Measurements from ENCODE around the gene LRP1B. TPM values are rescaled to one million over a fixed set of nuclear protein-coding genes. Genes with fewer than 3 reads are reported as not detected.

The LRP1B gene
- total RNA-seq, 1 donor from 2014 or later, result 0.25 TPM

DNA sequence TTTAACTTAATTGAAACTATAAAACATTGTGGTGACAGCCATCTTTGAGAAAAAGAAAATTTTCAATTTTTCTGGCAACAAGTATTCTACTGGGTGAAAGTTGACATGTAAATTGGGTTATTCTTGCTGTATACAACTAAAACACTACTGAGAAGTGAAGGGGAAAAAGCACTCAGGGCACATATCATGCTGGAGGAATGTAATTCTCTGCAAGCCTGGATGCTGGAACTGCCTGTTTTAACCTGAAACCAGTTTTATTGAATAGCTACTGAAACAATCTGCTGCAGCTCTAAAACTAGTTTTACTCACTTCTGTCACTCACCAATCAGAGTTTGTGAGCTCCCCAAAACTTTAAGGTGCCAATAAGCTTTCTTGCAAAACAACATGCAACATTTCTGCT is 1136.0 kb downstream of the LRP1B start:
- Mint-ChIP-seq H3K27me3 (ENCODE audit: low read depth) (no peaks in the 10 kb centered on the region), H3K4me3 (ENCODE audit: unreplicated experiment) (no peak overlapping the region), H3K9me3 (ENCODE audit: low read depth) (no peaks in the 10 kb centered on the region), H3K36me3 (ENCODE audit: low read depth) (no peaks in the 10 kb centered on the region), H3K27ac (ENCODE audit: unreplicated experiment) (no peak overlapping the region), H3K4me1 (ENCODE audit: low read depth) (peaks cover 34% of the 10 kb centered on the region)
- TF ChIP-seq, protein P1, sequence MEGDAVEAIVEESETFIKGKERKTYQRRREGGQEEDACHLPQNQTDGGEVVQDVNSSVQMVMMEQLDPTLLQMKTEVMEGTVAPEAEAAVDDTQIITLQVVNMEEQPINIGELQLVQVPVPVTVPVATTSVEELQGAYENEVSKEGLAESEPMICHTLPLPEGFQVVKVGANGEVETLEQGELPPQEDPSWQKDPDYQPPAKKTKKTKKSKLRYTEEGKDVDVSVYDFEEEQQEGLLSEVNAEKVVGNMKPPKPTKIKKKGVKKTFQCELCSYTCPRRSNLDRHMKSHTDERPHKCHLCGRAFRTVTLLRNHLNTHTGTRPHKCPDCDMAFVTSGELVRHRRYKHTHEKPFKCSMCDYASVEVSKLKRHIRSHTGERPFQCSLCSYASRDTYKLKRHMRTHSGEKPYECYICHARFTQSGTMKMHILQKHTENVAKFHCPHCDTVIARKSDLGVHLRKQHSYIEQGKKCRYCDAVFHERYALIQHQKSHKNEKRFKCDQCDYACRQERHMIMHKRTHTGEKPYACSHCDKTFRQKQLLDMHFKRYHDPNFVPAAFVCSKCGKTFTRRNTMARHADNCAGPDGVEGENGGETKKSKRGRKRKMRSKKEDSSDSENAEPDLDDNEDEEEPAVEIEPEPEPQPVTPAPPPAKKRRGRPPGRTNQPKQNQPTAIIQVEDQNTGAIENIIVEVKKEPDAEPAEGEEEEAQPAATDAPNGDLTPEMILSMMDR (IDR thresholded peaks at IDR 0.05), result no peak
- DNase-seq (ENCODE audit: low spot score), result no peak

DNA sequence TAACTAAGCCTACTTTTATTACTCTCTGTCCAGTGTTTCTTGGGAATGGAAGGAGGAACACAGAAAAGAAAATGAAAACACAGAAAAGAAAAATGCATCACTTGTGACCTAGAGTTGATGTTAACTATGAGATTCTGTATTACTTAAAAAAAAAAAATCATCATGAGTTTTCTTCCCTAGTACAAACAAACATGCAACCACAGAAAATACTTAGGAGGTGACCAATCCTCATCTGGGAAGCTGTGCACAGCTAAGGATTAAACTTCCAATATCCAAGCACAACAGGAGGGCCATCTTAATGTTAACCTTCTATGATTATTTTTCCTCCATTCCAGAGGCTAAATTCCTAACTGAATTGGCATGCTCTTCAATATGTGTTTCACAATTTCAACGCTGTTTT is 1140.4 kb downstream of the LRP1B start:
- no peak overlapping the region for H3K4me3 Mint-ChIP-seq (ENCODE audit: unreplicated experiment)
- no peaks in the 10 kb centered on the region for H3K36me3 Mint-ChIP-seq (ENCODE audit: low read depth)
- H3K4me1 Mint-ChIP-seq (ENCODE audit: low read depth), result peaks cover 15% of the 10 kb centered on the region
- TF ChIP-seq, protein P1 (IDR thresholded peaks at IDR 0.05), result no peak
- peak overlapping the region; percentile 28 for H3K27ac Mint-ChIP-seq (ENCODE audit: unreplicated experiment)
- no peaks in the 10 kb centered on the region for H3K27me3 Mint-ChIP-seq (ENCODE audit: low read depth)
- no peaks in the 10 kb centered on the region for H3K9me3 Mint-ChIP-seq (ENCODE audit: low read depth)
- no peak for DNase-seq (ENCODE audit: low spot score)

DNA sequence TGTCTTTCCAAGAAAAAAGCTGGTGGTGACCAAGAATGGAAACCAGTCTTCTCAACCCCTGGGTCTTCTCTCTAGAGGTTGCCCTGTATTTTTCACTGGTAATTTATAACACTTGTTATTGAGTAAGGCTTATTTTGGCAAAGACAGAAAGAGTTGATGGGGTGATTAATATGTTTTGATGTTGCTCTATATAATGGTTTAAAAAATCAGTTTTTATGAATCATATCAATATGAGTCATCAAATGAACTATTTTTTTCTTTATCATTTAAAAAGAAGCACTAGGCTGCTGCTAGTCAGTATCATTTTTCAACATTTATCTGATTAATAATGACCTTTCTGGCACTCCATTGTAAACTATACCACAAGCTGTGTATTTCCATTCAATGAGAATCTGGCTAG is 1142.2 kb downstream of the LRP1B start:
- TF ChIP-seq, protein P1 (IDR thresholded peaks at IDR 0.05), result no peak
- Mint-ChIP-seq H3K27me3 (ENCODE audit: low read depth) (no peaks in the 10 kb centered on the region), H3K4me1 (ENCODE audit: low read depth) (peaks cover 13% of the 10 kb centered on the region), H3K36me3 (ENCODE audit: low read depth) (no peaks in the 10 kb centered on the region), H3K27ac (ENCODE audit: unreplicated experiment) (no peak overlapping the region), H3K4me3 (ENCODE audit: unreplicated experiment) (no peak overlapping the region), H3K9me3 (ENCODE audit: low read depth) (no peaks in the 10 kb centered on the region)
- DNase-seq (ENCODE audit: low spot score), result no peak

DNA sequence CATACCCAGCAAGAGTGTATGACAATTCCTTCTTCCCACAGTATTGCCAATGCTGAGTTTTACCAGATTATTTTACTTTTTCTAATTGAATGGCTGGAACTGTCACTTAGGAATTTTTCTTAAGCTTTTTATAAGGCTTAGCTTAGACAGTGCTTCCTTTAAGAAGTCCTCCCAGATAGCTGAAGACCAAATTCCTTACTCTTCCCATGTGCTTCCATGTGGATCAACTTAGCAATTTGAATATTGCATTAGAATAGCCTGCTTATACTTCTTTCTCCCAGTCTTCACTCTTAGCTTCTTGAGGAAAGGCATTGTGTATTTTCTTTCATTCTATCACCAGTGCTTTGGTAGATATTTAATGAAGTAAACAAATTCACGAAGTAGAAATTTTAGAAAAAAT is 1144.4 kb downstream of the LRP1B start:
- no peak overlapping the region for H3K27ac Mint-ChIP-seq (ENCODE audit: unreplicated experiment)
- TF ChIP-seq, protein P1 (IDR thresholded peaks at IDR 0.05), result no peak
- H3K36me3 Mint-ChIP-seq (ENCODE audit: low read depth), result no peaks in the 10 kb centered on the region
- H3K4me1 Mint-ChIP-seq (ENCODE audit: low read depth), result peaks cover 8% of the 10 kb centered on the region
- DNase-seq (ENCODE audit: low spot score), result no peak
- H3K27me3 Mint-ChIP-seq (ENCODE audit: low read depth), result no peaks in the 10 kb centered on the region
- peaks cover 3% of the 10 kb centered on the region for H3K9me3 Mint-ChIP-seq (ENCODE audit: low read depth)
- no peak overlapping the region for H3K4me3 Mint-ChIP-seq (ENCODE audit: unreplicated experiment)

DNA sequence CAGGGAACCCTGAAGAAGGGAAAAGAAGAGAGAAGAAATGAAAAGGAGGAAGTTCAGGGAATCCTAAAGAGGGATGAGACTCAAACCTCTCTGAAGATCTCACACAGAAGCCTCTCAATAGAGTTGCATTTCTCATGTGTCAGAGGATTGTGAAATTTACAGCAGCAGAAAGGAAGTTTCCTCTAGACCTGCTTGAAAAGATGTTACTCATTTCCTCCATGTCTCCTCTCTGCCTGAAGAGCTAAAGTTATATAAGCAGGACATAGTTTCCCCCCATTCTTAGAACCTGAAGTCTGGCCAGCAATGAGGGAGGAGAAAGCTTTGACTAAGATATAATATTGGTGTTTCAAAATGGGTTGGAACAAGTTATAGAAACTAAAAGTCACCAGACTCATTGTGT is 1155.6 kb downstream of the LRP1B start:
- no peak overlapping the region for H3K27ac Mint-ChIP-seq (ENCODE audit: unreplicated experiment)
- H3K4me3 Mint-ChIP-seq (ENCODE audit: unreplicated experiment), result no peak overlapping the region
- H3K9me3 Mint-ChIP-seq (ENCODE audit: low read depth), result peaks cover 2% of the 10 kb centered on the region
- DNase-seq (ENCODE audit: low spot score), result no peak
- TF ChIP-seq, protein P1 (IDR thresholded peaks at IDR 0.05), result no peak
- H3K27me3 Mint-ChIP-seq (ENCODE audit: low read depth), result no peaks in the 10 kb centered on the region
- no peaks in the 10 kb centered on the region for H3K4me1 Mint-ChIP-seq (ENCODE audit: low read depth)
- no peaks in the 10 kb centered on the region for H3K36me3 Mint-ChIP-seq (ENCODE audit: low read depth)
